Glutamatergic neuron (in vitro differentiated cells): ENCODE measurements around the gene KLHDC7A. TPM values are rescaled to one million over a fixed set of nuclear protein-coding genes. Genes with fewer than 3 reads are reported as not detected.

Experiments used
- DNase-seq: peaks from one replicate; pipeline ENCODE4 v3.0.0; 2022
- H3K27ac Mint-ChIP-seq: one replicate; pipeline ENCODE4 v1.8.0; 2020; ENCODE audit warnings: mild to moderate bottlenecking, mixed read lengths, inconsistent platforms; ENCODE audit not compliant: unreplicated experiment
- H3K27me3 Mint-ChIP-seq: one replicate; pipeline ENCODE4 v1.8.0; 2020; ENCODE audit warnings: mild to moderate bottlenecking, moderate library complexity, mixed read lengths, inconsistent platforms; ENCODE audit not compliant: unreplicated experiment
- H3K36me3 Mint-ChIP-seq: one replicate; pipeline ENCODE4 v1.8.0; 2020; ENCODE audit warnings: mild to moderate bottlenecking, mixed read lengths, inconsistent platforms; ENCODE audit not compliant: unreplicated experiment
- H3K4me1 Mint-ChIP-seq: one replicate; pipeline ENCODE4 v1.8.0; 2020; ENCODE audit warnings: mild to moderate bottlenecking, low read depth, mixed read lengths, inconsistent platforms; ENCODE audit not compliant: unreplicated experiment
- H3K4me3 Mint-ChIP-seq: one replicate; pipeline ENCODE4 v1.8.0; 2020; ENCODE audit warnings: mild to moderate bottlenecking, mixed read lengths, inconsistent platforms; ENCODE audit not compliant: unreplicated experiment
- H3K9me3 Mint-ChIP-seq: one replicate; pipeline ENCODE4 v1.8.0; 2020; ENCODE audit warnings: mild to moderate bottlenecking, moderate library complexity, mixed read lengths, inconsistent platforms; ENCODE audit not compliant: unreplicated experiment
- total RNA-seq: library from RNA; stranded (reverse); fragmentation: NEBNext Ultra II Directional; extraction: Animal tissue kit (Norgen Biotek cat#: 25700); gene quantifications from one replicate; pipeline ENCODE4 v1.2.1, GENCODE V29; 2021; ENCODE audit not compliant: unreplicated experiment
- TF ChIP-seq, protein P1 (sequence below): fragments of 200-600 bp; sonication (generic); IDR thresholded peaks from one replicate; pipeline ENCODE4 v1.5.0; 2021; ENCODE audit not compliant: partially characterized antibody, unreplicated experiment

Gene KLHDC7A
- total RNA-seq, 1 donor from 2014 or later = not detected

DNA sequence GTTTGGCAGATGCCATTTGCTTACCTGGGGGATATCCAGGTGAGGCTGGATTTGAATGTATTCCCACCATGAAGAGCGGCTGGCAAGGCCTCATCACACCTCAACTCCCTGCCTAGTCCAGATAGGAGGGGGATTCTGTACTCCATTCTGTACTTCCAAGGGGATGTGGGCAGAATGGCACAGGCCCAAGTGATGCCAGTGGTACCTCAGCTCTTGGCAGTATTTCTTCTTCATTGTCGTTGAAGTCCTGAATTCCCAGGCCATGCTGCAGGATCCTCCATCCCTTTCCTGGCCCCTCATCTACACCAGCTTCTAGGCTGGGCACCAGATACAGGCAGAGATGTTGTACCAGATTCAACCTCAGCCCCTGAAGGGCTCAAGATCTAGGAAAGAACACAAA, 47.9 kb downstream of the KLHDC7A start:
- Mint-ChIP-seq H3K27ac (no peak overlapping the region), H3K9me3 (no peaks in the 10 kb centered on the region), H3K27me3 (peaks cover 8% of the 10 kb centered on the region), H3K4me1 (no peaks in the 10 kb centered on the region), H3K36me3 (no peaks in the 10 kb centered on the region), H3K4me3 (no peak overlapping the region)
- TF ChIP-seq, protein P1, sequence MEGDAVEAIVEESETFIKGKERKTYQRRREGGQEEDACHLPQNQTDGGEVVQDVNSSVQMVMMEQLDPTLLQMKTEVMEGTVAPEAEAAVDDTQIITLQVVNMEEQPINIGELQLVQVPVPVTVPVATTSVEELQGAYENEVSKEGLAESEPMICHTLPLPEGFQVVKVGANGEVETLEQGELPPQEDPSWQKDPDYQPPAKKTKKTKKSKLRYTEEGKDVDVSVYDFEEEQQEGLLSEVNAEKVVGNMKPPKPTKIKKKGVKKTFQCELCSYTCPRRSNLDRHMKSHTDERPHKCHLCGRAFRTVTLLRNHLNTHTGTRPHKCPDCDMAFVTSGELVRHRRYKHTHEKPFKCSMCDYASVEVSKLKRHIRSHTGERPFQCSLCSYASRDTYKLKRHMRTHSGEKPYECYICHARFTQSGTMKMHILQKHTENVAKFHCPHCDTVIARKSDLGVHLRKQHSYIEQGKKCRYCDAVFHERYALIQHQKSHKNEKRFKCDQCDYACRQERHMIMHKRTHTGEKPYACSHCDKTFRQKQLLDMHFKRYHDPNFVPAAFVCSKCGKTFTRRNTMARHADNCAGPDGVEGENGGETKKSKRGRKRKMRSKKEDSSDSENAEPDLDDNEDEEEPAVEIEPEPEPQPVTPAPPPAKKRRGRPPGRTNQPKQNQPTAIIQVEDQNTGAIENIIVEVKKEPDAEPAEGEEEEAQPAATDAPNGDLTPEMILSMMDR = no peak
- no peak for DNase-seq

DNA sequence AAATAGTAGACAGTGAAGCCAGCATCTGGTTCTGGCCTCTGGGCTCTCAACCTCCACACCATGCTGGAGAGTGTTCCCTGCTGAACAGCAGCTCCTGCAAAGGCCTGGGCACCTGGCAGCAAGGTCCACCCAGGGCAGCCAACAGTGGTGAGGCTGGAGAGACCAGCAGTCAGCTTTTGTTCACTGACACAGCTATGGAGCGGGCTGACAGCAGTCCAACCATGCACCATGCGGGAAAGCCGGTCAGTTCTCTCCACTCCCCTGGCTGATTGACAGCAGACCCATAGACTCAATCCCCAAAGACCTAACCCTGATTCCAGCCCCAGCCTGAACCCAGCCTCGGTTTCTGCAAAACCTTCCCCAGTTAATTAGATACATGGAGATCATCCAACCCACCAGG, 49.0 kb downstream of the KLHDC7A start:
- Mint-ChIP-seq H3K36me3 (no peaks in the 10 kb centered on the region), H3K4me3 (no peak overlapping the region), H3K27ac (no peak overlapping the region), H3K9me3 (no peaks in the 10 kb centered on the region), H3K27me3 (peaks cover 8% of the 10 kb centered on the region), H3K4me1 (no peaks in the 10 kb centered on the region)
- TF ChIP-seq, protein P1 = no peak
- DNase-seq = no peak

DNA sequence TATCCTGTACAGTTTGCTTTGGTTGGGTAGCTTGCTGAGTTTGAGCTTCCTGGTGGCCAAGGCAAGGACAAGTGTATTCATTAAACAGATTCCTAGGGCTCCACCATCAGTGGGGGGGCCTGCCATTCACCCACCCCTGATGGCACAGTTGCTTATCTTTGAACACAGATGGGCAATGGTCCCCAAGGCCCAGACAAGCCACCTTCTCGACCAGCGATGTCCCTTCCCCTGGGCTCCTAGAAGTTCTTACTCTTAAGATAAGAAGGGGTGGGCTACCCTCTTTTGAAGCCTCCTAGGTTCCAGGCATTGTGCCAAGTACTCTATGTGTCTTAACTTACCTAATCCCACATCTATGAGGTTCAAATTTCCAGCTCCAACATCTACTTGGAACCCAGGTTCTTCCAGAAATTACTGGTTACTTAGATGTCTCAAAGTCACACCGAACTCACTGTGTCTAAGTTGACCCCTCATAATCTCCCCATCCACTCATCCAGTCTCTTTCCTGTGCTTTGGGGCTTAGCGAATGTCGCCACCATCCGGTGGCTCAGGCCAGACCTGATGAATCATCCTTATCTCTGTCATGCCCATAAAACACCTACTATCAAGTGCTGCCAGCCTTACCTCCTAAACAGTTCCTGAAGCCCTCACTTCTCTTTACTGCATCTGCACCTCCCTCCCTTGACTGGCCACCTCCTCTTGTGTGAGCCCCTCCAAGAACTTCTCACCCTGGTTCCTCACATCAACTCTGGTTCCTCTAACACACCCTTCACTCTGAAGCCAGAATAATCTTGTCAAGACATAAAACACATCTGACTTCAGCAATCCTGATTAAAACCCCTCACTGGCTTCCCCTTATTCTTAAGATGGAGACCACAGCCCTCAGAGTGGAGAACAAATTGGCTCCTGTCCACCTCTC, 50.1 kb downstream of the KLHDC7A start:
- Mint-ChIP-seq H3K27ac (no peak overlapping the region), H3K36me3 (no peaks in the 10 kb centered on the region), H3K9me3 (no peaks in the 10 kb centered on the region), H3K4me3 (no peak overlapping the region), H3K4me1 (no peaks in the 10 kb centered on the region), H3K27me3 (peaks cover 8% of the 10 kb centered on the region)
- no peak for DNase-seq
- TF ChIP-seq, protein P1 = no peak

DNA sequence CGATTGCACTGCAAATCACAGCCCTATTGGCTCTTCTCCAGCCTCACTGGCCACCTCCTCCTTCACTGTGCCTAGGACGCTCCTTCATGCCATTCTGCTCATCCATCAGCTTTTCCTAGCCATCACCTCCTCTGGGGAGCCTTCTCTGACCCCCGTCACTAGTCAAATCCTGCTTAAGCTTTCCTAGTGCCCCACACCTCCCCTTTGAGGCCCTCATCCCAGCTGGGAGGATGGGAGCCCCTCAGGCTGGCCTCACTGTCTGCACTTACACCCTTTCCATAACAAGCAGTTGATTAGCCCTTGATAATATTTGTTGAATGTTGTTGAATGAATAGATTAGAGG, 50.7 kb downstream of the KLHDC7A start:
- DNase-seq = no peak
- Mint-ChIP-seq H3K27me3 (peaks cover 8% of the 10 kb centered on the region), H3K36me3 (no peaks in the 10 kb centered on the region), H3K4me3 (no peak overlapping the region), H3K4me1 (peaks cover under 1% of the 10 kb centered on the region), H3K27ac (no peak overlapping the region), H3K9me3 (no peaks in the 10 kb centered on the region)
- TF ChIP-seq, protein P1 = no peak
